HepG2 (cell line): ENCODE results near the gene EPB42. TPM values are rescaled to one million over a fixed set of nuclear protein-coding genes. Genes with fewer than 3 reads are reported as not detected.

ENCODE experiments used
- ATAC-seq: fragments of 200-7000 bp; cut with Tn5 transposase; 3 replicates; pipeline ENCODE4 v1.9.1; 2020; ENCODE audit warnings: mild to moderate bottlenecking, moderate library complexity
- BruUV-seq: library from RNA; stranded (reverse); fragments of 400-500 nt; replicated peaks from 2 replicates; lab custom pipeline; 2021; lab: Mats Ljungman, UMichigan
- CTCF ChIA-PET: fragments of 300-600 bp; formaldehyde crosslinking; extraction: SDS; loops from one replicate; lab custom pipeline; 2021; ENCODE audit warnings: low total read pairs, inconsistent platforms, low intra/inter-chr PET ratio; lab: Yijun Ruan, JAX
- POLR2A ChIA-PET: fragments of 350-600 bp; sonication (Branson Sonifier 250); formaldehyde crosslinking; loops from one replicate; lab custom pipeline; 2020; ENCODE audit warnings: antibody characterized with exemption, inconsistent platforms; lab: Yijun Ruan, JAX
- DNase-seq: peaks from one replicate; pipeline ENCODE4 v3.0.0-alpha.2; 2015; ENCODE audit warnings: low spot score
- FAIRE-seq: peaks from 3 replicates; lab custom pipeline; 2011; peaks lifted over from hg19 to GRCh38; lab: Jason Lieb, UNC
- H2AFZ ChIP-seq: one replicate; pipeline ENCODE4 v1.6.1; 2011; ENCODE audit warnings: low read length, inconsistent platforms
- H3K27ac ChIP-seq: fragments of 300-600 bp; 3 replicates; pipeline ENCODE4 v1.8.0; 2011; ENCODE audit warnings: mixed run types, mild to moderate bottlenecking, mixed read lengths, low read length, inconsistent platforms; ENCODE audit not compliant: insufficient read depth; ENCODE audit errors: extremely low read length
- H3K27me3 ChIP-seq, 2 experiments: fragments of 200-600 bp in 1 of 2; 2 replicates in 1 of 2; 3 replicates in 1 of 2; pipeline versions ENCODE4 v1.6.0 to v1.8.0; 2011; ENCODE audit warnings: low read length in 2 of 2, mild to moderate bottlenecking in 2 of 2, moderate library complexity in 2 of 2, inconsistent platforms in 1 of 2; ENCODE audit not compliant: insufficient read depth in 2 of 2, control insufficient read depth in 1 of 2
- H3K36me3 ChIP-seq, 2 experiments: fragments of 200-600 bp in 1 of 2; replicated peaks in 1 of 2; 2 replicates in 1 of 2; 3 replicates in 1 of 2; pipeline versions ENCODE4 v1.5.1 to v1.8.0; 2011; ENCODE audit warnings: low read length in 2 of 2, inconsistent platforms in 1 of 2; ENCODE audit not compliant: insufficient read depth in 2 of 2, control insufficient read depth in 1 of 2
- H3K4me1 ChIP-seq: 2 replicates; pipeline ENCODE4 v1.5.1; 2012; ENCODE audit warnings: low read length, inconsistent platforms; ENCODE audit not compliant: insufficient read depth
- H3K4me2 ChIP-seq: 2 replicates; pipeline ENCODE4 v1.6.0; 2011; ENCODE audit warnings: low read depth, low read length, inconsistent platforms
- H3K4me3 ChIP-seq, 3 experiments: fragments of 200-600 bp in 1 of 3; sonication (generic), shearing (Covaris generic) in 1 of 3; replicated peaks in 1 of 3; 2 replicates each; pipeline ENCODE4 v1.5.1; 2011 to 2016; ENCODE audit warnings: low read length in 3 of 3, inconsistent platforms in 2 of 3, low read depth in 2 of 3, mild to moderate bottlenecking in 2 of 3, control low read depth in 1 of 3, mixed read lengths in 1 of 3; ENCODE audit not compliant: insufficient read depth in 1 of 3
- H3K79me2 ChIP-seq: one replicate; pipeline ENCODE4 v1.6.1; 2011; ENCODE audit warnings: low read length, inconsistent platforms; ENCODE audit not compliant: insufficient read depth
- H3K9ac ChIP-seq: 2 replicates; pipeline ENCODE4 v1.6.0; 2011; ENCODE audit warnings: mild to moderate bottlenecking, low read depth, low read length, inconsistent platforms; ENCODE audit not compliant: insufficient read depth
- H3K9me3 ChIP-seq: 2 replicates; pipeline ENCODE4 v1.5.1; 2012; ENCODE audit warnings: mild to moderate bottlenecking, low read length
- H4K20me1 ChIP-seq: 2 replicates; pipeline ENCODE4 v1.6.0; 2011; ENCODE audit warnings: inconsistent platforms, mild to moderate bottlenecking, low read length, moderate library complexity; ENCODE audit not compliant: insufficient read depth
- HOMEZ ChIP-seq: IDR thresholded peaks from 2 replicates; pipeline ENCODE4 v1.6.1; 2016; ENCODE audit warnings: low read depth
- LCORL ChIP-seq, 2 experiments: fragments of 450-650 bp in 1 of 2; sonication (generic) in 1 of 2; formaldehyde crosslinking in 1 of 2; IDR thresholded peaks; 2 replicates each; pipeline versions ENCODE4 v1.5.0 to v1.6.1; 2017 to 2020; ENCODE audit warnings: antibody characterized with exemption in 1 of 2, missing genetic modification reagents in 1 of 2
- RFXANK ChIP-seq: IDR thresholded peaks from 2 replicates; pipeline ENCODE4 v1.6.1; 2016
- RNF2 ChIP-seq: fragments of 450-650 bp; conservative IDR thresholded peaks from 2 replicates; pipeline ENCODE4 v1.6.1; 2016; ENCODE audit warnings: low read depth
- TFDP1 ChIP-seq: IDR thresholded peaks from 2 replicates; pipeline ENCODE4 v1.6.1; 2016; ENCODE audit warnings: missing compliant biosample characterization, missing genetic modification reagents, borderline replicate concordance
- ZBTB43 ChIP-seq: sonication (generic); formaldehyde crosslinking; conservative IDR thresholded peaks from 2 replicates; pipeline ENCODE4 v1.4.0; 2020; ENCODE audit warnings: missing genetic modification reagents
- WGBS: methylation state at CpG from one replicate; pipeline ENCODE4 v1.1.6; 2017; ENCODE audit warnings: low lambda C conversion rate; 5-methylcytosine and 5-hydroxymethylcytosine counted together
- in situ Hi-C: cut with HindIII; loops from 2 replicates; pipeline ENCODE4 v1.10.0; 2017; ENCODE audit warnings: low pct_unique_long_range_greater_than_20kb; ENCODE audit not compliant: extremely low pct_ligation_motif_present
- intact Hi-C: fragments of 100-400 bp; cut with micrococcal nuclease; formaldehyde crosslinking; loops from one replicate; pipeline ENCODE4 v1.10.0; 2022; ENCODE audit not compliant: unreplicated experiment
- polyA plus RNA-seq, 8 experiments: library from polyadenylated mRNA; depleted of rRNA in 3 of 8; stranded (reverse) in 7 of 8; unstranded in 1 of 8; fragments of >200 nt; fragmentation: Illumina TruSeq in 4 of 8; extraction: Trizol in 4 of 8; gene quantifications; 2 replicates each; pipeline versions ENCODE4 v1.2.1 to v1.2.3, GENCODE V29; 2011 to 2016; ENCODE audit warnings: low read depth in 4 of 8, missing spikeins in 1 of 8, mixed read lengths in 1 of 8; ENCODE audit not compliant: insufficient read depth in 1 of 8
- small RNA-seq, 3 experiments: library from RNA; depleted of rRNA; stranded (forward); fragments of <200 nt; gene quantifications; one replicate each; pipeline ENCODE3, GENCODE V24; 2012; ENCODE audit warnings: low read depth in 2 of 3, low replicate concordance in 1 of 3; ENCODE audit not compliant: insufficient read length in 3 of 3, insufficient read depth in 2 of 3
- total RNA-seq, 5 experiments: library from RNA; depleted of rRNA; stranded (reverse); fragments of >200 nt; fragmentation: Illumina TruSeq; extraction: Trizol; gene quantifications; 2 replicates each; pipeline ENCODE4 v1.2.3, GENCODE V29; 2016; ENCODE audit warnings: low read depth in 1 of 5

EPB42 gene
- total and polyA plus RNA-seq, 2 of the 13 experiments (the other 11 are each of a cell fraction or from before 2014, with no cell fraction given), result not detected

- no peak for TF ChIP-seq ZBTB43
- TF ChIP-seq RNF2, result no peak
- no peak for TF ChIP-seq LCORL (IDR thresholded peaks at IDR 0.05)
- no peak for TF ChIP-seq LCORL (CRISPR knock-in tag; IDR thresholded peaks at IDR 0.05)
- TF ChIP-seq, all 625 proteins: peak for 0
Measured at GRCh38 chr15:43151688-43152087, 69.1 kb downstream of the EPB42 start (continued).

GRCh38 chr15:43150191-43150929 is 70.5 kb downstream of the EPB42 start:
- POLR2A ChIA-PET, result no interaction called here
- Histone ChIP-seq H3K27me3 (no peaks in the 10 kb centered on the region; a peak in 1 of 5 replicates), H3K4me2 (no peak overlapping the region), H3K27ac (no peak overlapping the region), H3K9ac (no peak overlapping the region), H2AFZ (no peak overlapping the region), H3K79me2 (no peaks in the 10 kb centered on the region), H3K36me3 (peaks cover 2 to 65% of the 10 kb centered on the region in 2 experiments), H3K4me3 (no peak overlapping the region), H3K4me1 (no peaks in the 10 kb centered on the region), H3K9me3 (no peaks in the 10 kb centered on the region), H4K20me1 (no peaks in the 10 kb centered on the region; the same call in 1 of the 2 replicates)
- no peak for TF ChIP-seq TFDP1 (CRISPR knock-in tag)
- TF ChIP-seq RFXANK (CRISPR knock-in tag), result no peak
- TF ChIP-seq HOMEZ, result peak; percentile 52; the same call in 1 of the 2 replicates
- FAIRE-seq, result no peak
- intact Hi-C loops (no loop called here), in situ Hi-C loops (no loop called here)
- ATAC-seq, result no peak
- no TSS peak for BruUV-seq
- 98% methylated on average over 5 of the region's 5 CpGs for WGBS
- CTCF ChIA-PET, result no interaction called here
- no peak for DNase-seq

Small RNA genes lying within 50 kb of the gene (small RNA-seq; reads per million reads assigned to genes)
- gene RF00019, result 0 reads per million in 3 experiments

Other genes starting within 250 kb of the EPB42 start
- gene UBR1, start 115.0 kb downstream of the EPB42 start, total RNA-seq (2016; rRNA removed; fragmentation: Illumina TruSeq; extraction: Trizol), result 18.0 and 21.7 TPM in 2 replicates
- gene UBR1, start 115.0 kb downstream of the EPB42 start, polyA plus RNA-seq (2011; rRNA removed), result 6.4 and 7.2 TPM in 2 replicates
- gene TMEM62, start 87.4 kb downstream of the EPB42 start, total RNA-seq (2016; rRNA removed; fragmentation: Illumina TruSeq; extraction: Trizol), result 13.8 and 20.9 TPM in 2 replicates
- 14.2 and 19.9 TPM in 2 replicates for gene TMEM62, start 87.4 kb downstream of the EPB42 start, polyA plus RNA-seq (2011; rRNA removed)
- 24.8 and 33.1 TPM in 2 replicates for gene CCNDBP1, start 35.6 kb downstream of the EPB42 start, total RNA-seq (2016; rRNA removed; fragmentation: Illumina TruSeq; extraction: Trizol)
- gene CCNDBP1, start 35.6 kb downstream of the EPB42 start, polyA plus RNA-seq (2011; rRNA removed), result 35.9 and 42.3 TPM in 2 replicates
- gene TGM5, start 45.9 kb upstream of the EPB42 start, total RNA-seq (2016; rRNA removed; fragmentation: Illumina TruSeq; extraction: Trizol), result 0.18 and 0.22 TPM in 2 replicates
- gene TGM5, start 45.9 kb upstream of the EPB42 start, polyA plus RNA-seq (2011; rRNA removed), result 0.55 and 0.65 TPM in 2 replicates
- not detected in 2 replicates for gene TGM7, start 81.2 kb upstream of the EPB42 start, total RNA-seq (2016; rRNA removed; fragmentation: Illumina TruSeq; extraction: Trizol)
- not detected in 2 replicates for gene TGM7, start 81.2 kb upstream of the EPB42 start, polyA plus RNA-seq (2011; rRNA removed)
- gene LCMT2, start 109.6 kb upstream of the EPB42 start, total RNA-seq (2016; rRNA removed; fragmentation: Illumina TruSeq; extraction: Trizol), result 9.1 and 10.7 TPM in 2 replicates
- 6.2 and 6.9 TPM in 2 replicates for gene LCMT2, start 109.6 kb upstream of the EPB42 start, polyA plus RNA-seq (2011; rRNA removed)
- 25.1 and 27.4 TPM in 2 replicates for gene ZSCAN29, start 150.0 kb upstream of the EPB42 start, total RNA-seq (2016; rRNA removed; fragmentation: Illumina TruSeq; extraction: Trizol)
- gene ZSCAN29, start 150.0 kb upstream of the EPB42 start, polyA plus RNA-seq (2011; rRNA removed), result 8.3 and 10.6 TPM in 2 replicates
- 20.5 and 23.7 TPM in 2 replicates for gene TUBGCP4, start 150.1 kb upstream of the EPB42 start, total RNA-seq (2016; rRNA removed; fragmentation: Illumina TruSeq; extraction: Trizol)
- 15.0 and 15.1 TPM in 2 replicates for gene TUBGCP4, start 150.1 kb upstream of the EPB42 start, polyA plus RNA-seq (2011; rRNA removed)